Esophagus squamous epithelium (tissue), 4 donors: Measurements from ENCODE around the gene LAGE3.

ENCODE experiments used
- POLR2A ChIP-seq, 4 donors: fragments of 450-650 bp; IDR thresholded peaks; one replicate each; pipeline ENCODE4 v1.6.1; 2017; ENCODE audit warnings: antibody characterized with exemption in 4 of 4, mild to moderate bottlenecking in 4 of 4, moderate library complexity in 3 of 4
- TF ChIP-seq, protein P1 (sequence below), 6 experiments: fragments of 450-650 bp in 4 of 6; fragments of 200-600 bp in 2 of 6; sonication (generic) in 2 of 6; IDR thresholded peaks; one replicate each; pipeline ENCODE4 v1.5.1; 2016 to 2019; ENCODE audit warnings: antibody characterized with exemption in 6 of 6, mild to moderate bottlenecking in 4 of 6, moderate library complexity in 4 of 6

DNA sequence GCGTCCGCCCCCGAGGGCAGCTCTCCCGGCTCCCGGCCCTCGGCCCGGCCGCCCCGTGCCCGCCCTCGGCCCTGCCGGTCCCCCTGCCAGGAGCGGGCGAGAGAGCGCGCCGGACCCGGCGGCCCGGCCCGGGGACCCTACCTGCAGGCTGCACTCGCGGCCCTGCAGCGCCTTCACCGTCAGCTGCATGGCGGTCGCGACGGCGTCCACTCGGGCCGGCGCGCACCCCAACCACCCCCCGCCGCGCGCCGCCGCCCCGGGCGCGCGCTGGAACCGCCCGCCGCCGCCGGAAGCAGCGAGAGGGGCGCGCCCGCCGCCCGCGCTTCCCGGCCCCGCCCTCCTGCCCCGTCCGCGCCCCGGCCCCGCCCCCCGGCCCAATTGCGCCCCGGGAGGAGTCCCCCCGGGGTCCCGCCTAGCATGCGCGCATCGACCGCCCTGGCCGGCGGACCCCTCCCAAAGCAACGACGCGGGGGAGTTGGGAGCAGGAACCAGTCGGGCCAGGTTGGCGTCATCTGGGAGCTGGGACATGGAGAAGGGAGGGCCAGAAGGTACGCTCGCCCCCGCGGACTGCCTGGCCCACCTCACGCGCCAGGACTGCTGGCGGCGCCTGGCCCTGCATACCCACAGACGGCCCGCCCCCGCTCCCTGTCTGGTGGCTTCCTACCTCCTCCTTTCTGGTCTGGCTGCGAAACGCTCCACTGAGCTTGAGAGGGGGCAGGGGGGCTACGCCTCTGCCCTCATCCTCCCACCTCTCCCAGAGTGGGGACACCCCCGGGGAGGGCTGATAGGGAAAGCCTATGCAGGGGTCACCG lies 7.5 kb upstream of the LAGE3 start, which contains the start of gene UBL4A:
- TF ChIP-seq, protein P1, sequence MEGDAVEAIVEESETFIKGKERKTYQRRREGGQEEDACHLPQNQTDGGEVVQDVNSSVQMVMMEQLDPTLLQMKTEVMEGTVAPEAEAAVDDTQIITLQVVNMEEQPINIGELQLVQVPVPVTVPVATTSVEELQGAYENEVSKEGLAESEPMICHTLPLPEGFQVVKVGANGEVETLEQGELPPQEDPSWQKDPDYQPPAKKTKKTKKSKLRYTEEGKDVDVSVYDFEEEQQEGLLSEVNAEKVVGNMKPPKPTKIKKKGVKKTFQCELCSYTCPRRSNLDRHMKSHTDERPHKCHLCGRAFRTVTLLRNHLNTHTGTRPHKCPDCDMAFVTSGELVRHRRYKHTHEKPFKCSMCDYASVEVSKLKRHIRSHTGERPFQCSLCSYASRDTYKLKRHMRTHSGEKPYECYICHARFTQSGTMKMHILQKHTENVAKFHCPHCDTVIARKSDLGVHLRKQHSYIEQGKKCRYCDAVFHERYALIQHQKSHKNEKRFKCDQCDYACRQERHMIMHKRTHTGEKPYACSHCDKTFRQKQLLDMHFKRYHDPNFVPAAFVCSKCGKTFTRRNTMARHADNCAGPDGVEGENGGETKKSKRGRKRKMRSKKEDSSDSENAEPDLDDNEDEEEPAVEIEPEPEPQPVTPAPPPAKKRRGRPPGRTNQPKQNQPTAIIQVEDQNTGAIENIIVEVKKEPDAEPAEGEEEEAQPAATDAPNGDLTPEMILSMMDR (IDR thresholded peaks at IDR 0.05) = no peak
- peak in 1 of 4 donors; percentile 59 for TF ChIP-seq POLR2A (IDR thresholded peaks at IDR 0.05)
